SJSA1 (cell line): Measurements from ENCODE around the gene IQSEC1. TPM values are rescaled to one million over a fixed set of nuclear protein-coding genes. Genes with fewer than 3 reads are reported as not detected.

Source experiments
- DNase-seq, 2 experiments: peaks; one replicate each; pipeline ENCODE4 v3.0.0-alpha.2; 2015 to 2020; ENCODE audit warnings: low spot score in 2 of 2, low read depth in 1 of 2
- H3K27ac ChIP-seq: fragments of 250-450 bp; sonication (Bioruptor Pico); 2 replicates; pipeline ENCODE4 v1.5.1; 2020; ENCODE audit warnings: mild to moderate bottlenecking, moderate library complexity
- H3K27me3 ChIP-seq: fragments of 250-450 bp; sonication (Bioruptor Pico); replicated peaks from 2 replicates; pipeline ENCODE4 v1.5.1; 2020; ENCODE audit warnings: mild to moderate bottlenecking, moderate library complexity
- H3K36me3 ChIP-seq: fragments of 250-450 bp; sonication (Bioruptor Pico); 2 replicates; pipeline ENCODE4 v1.5.1; 2020; ENCODE audit warnings: mild to moderate bottlenecking
- H3K4me1 ChIP-seq: fragments of 250-450 bp; sonication (Bioruptor Pico); replicated peaks from 2 replicates; pipeline ENCODE4 v1.6.1; 2021; ENCODE audit warnings: mild to moderate bottlenecking
- H3K4me3 ChIP-seq: fragments of 250-450 bp; sonication (Bioruptor Pico); 2 replicates; pipeline ENCODE4 v1.5.1; 2020; ENCODE audit warnings: mild to moderate bottlenecking
- H3K9me3 ChIP-seq: fragments of 250-450 bp; sonication (Bioruptor Pico); replicated peaks from 2 replicates; pipeline ENCODE4 v1.5.1; 2020; ENCODE audit warnings: mild to moderate bottlenecking
- total RNA-seq: library from RNA; depleted of rRNA; stranded (reverse); fragments of >200 nt; shearing (Covaris generic); gene quantifications from 2 replicates; pipeline ENCODE4 v1.2.3, GENCODE V29; 2014

Gene IQSEC1
- total RNA-seq, 1 experiment from 2014 or later = 6.5 TPM

- Histone ChIP-seq H3K27me3 (0 out of 2 replicates have a peak, but pooled peaks cover 7% of the 10 kb centered on the region), H3K27ac (no peak overlapping the region), H3K4me3 (no peak overlapping the region), H3K4me1 (no peaks in the 10 kb centered on the region), H3K9me3 (no peaks in the 10 kb centered on the region), H3K36me3 (no peaks in the 10 kb centered on the region)
- DNase-seq = no peak
Measured at GRCh38 chr3:13016083-13016720, 57.0 kb downstream of the IQSEC1 start.

DNA sequence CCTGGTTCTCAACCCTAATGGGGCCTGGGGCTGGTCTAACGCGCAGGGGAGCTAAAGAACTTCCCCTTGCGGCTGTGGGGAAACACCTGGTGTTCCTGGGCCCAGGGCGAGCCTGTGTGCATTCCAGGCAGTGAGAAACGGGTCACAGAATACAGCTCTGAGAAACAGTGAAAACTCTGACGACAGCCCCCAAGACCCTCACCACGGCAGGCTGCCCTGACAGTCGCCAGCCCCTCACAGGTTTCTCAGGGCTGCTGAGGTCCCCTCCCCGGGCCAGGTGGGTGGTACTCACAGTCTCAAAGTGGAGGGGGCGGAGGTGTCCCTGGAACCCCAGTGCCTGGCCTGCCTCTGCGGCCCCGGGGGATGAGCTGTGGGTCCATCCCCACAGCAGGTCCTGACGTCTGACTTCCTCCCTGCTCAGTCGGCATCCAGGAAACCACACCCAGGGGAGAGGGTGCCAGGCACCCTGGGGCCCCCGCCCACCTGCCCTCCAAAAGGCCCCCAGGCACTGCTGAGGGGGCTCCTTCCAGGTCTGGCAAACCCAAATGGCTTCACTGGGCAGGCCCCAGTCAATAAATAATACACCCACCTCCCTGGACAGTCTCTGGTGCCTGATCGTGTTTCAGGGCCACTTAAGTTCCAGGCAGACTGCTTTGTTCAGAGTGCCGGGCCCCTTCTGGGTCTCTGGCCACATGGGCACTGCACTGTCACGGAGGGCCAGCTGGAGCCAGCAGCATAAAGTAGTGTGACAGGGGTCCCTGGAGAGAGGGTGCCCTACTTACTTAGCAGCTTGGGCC, 57.7 kb downstream of the IQSEC1 start:
- Histone ChIP-seq H3K27ac (no peak overlapping the region), H3K27me3 (0 out of 2 replicates have a peak, but pooled peaks cover 7% of the 10 kb centered on the region), H3K4me1 (no peaks in the 10 kb centered on the region), H3K9me3 (no peaks in the 10 kb centered on the region), H3K4me3 (no peak overlapping the region), H3K36me3 (no peaks in the 10 kb centered on the region)
- no peak for DNase-seq

DNA sequence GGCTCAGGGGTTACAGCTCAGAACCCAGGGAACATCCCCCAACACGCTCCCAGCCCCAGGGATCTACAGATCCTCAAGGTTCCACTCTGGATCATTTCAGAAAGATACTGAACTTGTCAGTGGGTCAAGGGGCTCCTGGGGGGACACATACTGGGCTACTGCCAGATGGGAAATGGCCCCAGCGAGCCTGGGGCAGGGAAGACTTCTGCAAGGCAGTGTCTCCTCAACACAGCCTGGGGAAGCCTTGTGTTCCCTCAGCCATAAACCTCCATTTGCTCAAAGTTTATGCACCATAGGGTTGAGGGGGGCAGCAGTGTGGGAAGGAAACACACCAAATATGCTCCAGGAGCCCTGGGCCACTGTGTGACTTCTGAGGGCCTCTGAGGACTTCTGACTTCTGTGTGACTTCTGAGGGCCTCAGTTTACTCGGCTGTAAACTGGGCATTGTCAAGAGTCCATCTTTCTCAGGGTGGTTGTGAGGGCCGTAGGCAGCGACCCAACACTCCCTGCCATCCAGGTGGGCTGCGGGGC, 58.4 kb downstream of the IQSEC1 start:
- Histone ChIP-seq H3K9me3 (no peaks in the 10 kb centered on the region), H3K36me3 (no peaks in the 10 kb centered on the region), H3K27me3 (0 out of 2 replicates have a peak, but pooled peaks cover 7% of the 10 kb centered on the region), H3K4me1 (no peaks in the 10 kb centered on the region), H3K4me3 (no peak overlapping the region), H3K27ac (no peak overlapping the region)
- DNase-seq = no peak

GRCh38 chr3:13013994-13014754, 59.1 kb downstream of the IQSEC1 start:
- Histone ChIP-seq H3K36me3 (no peaks in the 10 kb centered on the region), H3K27ac (no peak overlapping the region), H3K4me3 (no peak overlapping the region), H3K27me3 (0 out of 2 replicates have a peak, but pooled peaks cover 4% of the 10 kb centered on the region), H3K9me3 (no peaks in the 10 kb centered on the region), H3K4me1 (no peaks in the 10 kb centered on the region)
- DNase-seq = no peak

DNA sequence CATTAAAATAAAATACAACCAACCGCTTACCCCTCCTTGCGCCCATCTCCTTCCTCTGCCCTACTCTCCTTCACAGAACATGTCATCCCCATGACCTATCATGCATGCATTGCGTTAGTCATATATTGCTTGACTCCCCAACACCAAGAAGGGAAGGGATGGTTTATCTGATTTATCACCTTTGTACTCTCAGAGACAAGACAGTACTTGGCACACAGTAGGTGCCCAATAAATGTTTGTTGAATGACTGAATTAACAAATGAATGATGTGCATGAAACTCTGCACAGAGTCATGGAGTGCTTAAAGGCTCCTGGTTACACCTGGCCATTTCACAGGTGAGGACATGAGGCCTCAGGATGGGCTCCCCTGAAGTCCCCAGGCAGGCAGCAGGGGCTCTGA, 59.7 kb downstream of the IQSEC1 start:
- DNase-seq = no peak
- no peak overlapping the region for H3K4me3 ChIP-seq
- no peak overlapping the region for H3K27ac ChIP-seq
- no peaks in the 10 kb centered on the region for H3K27me3 ChIP-seq
- H3K9me3 ChIP-seq = no peaks in the 10 kb centered on the region
- no peaks in the 10 kb centered on the region for H3K4me1 ChIP-seq
- H3K36me3 ChIP-seq = no peaks in the 10 kb centered on the region

DNA sequence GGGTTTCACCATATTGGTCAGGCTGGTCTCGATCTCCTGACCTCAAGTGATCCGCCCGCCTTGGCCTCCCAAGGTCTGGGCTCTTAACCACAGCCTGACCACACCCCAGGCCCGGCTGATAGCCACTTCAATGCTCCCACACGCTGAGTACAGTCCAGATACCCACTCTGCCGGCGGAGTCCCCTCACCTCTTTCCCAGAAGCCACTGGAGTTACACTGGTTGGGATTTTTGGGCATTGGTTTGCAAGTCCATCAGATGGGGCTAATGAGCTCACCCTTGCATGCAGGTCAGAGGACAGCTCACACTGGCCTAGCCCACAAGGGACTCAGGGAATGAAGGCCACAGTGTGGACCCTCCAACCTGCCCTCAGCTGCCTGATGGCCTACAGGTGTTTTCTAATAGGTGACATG, 60.1 kb downstream of the IQSEC1 start:
- Histone ChIP-seq H3K36me3 (no peaks in the 10 kb centered on the region), H3K9me3 (no peaks in the 10 kb centered on the region), H3K27ac (no peak overlapping the region), H3K4me3 (no peak overlapping the region), H3K4me1 (no peaks in the 10 kb centered on the region), H3K27me3 (no peaks in the 10 kb centered on the region)
- no peak for DNase-seq

GRCh38 chr3:13012221-13012691, 61.0 kb downstream of the IQSEC1 start:
- DNase-seq = no peak
- Histone ChIP-seq H3K27me3 (no peaks in the 10 kb centered on the region), H3K36me3 (no peaks in the 10 kb centered on the region), H3K27ac (no peak overlapping the region), H3K4me3 (no peak overlapping the region), H3K9me3 (no peaks in the 10 kb centered on the region), H3K4me1 (no peaks in the 10 kb centered on the region)

DNA sequence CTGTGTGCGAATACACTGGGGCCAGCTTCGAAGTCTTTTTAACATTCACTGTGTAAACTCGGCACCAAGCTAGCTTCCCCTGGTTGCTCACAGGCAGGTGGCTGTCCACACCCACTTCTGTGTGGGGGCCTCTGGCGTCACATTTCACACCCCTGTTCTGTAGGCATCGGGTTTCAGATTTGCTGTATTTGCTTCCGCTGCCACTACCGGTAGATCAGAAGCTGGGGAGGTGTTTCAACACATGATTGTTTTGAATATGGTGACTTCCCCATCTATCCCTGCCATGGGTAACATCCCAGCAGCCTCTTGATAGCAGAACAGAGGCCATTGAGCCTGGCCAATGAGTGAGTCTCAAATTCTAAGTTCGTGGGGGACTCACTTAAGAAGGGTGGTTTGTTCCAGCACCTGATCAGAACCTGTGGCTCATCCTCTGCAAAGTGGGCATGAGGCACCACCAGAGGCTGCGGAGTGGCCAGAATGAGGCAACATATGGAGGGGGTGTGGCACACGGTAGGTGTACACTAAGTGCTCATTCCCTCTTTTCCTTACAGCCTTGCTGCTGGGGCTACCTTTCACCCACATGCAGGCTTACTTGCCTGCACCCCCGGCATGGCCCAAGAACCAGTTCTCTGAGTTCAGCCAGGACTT, 61.5 kb downstream of the IQSEC1 start:
- Histone ChIP-seq H3K27me3 (no peaks in the 10 kb centered on the region), H3K4me1 (no peaks in the 10 kb centered on the region), H3K36me3 (no peaks in the 10 kb centered on the region), H3K9me3 (no peaks in the 10 kb centered on the region), H3K27ac (no peak overlapping the region), H3K4me3 (no peak overlapping the region)
- DNase-seq = no peak

GRCh38 chr3:13010780-13011572, 62.3 kb downstream of the IQSEC1 start:
- Histone ChIP-seq H3K27ac (no peak overlapping the region), H3K4me3 (no peak overlapping the region), H3K36me3 (no peaks in the 10 kb centered on the region), H3K27me3 (no peaks in the 10 kb centered on the region), H3K4me1 (no peaks in the 10 kb centered on the region), H3K9me3 (no peaks in the 10 kb centered on the region)
- DNase-seq = no peak

DNA sequence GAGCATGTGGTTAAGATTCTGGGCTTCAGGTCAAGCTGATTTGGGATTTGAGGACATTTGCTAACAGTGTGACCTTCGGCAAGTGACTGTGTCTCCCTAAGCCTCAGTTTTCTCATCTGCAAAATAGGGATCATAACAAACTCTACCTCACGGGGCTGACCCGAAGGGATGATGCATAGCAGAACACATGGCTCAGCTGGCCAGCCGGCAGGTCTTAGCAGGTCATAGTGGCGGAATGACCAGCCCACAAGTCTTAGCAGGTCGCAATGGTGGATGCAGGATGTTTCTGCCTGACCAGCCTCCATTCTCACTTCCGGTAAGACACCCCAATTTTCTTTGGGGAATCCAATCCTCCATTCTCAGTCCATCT, 63.3 kb downstream of the IQSEC1 start:
- DNase-seq = no peak
- Histone ChIP-seq H3K27ac (no peak overlapping the region), H3K27me3 (no peaks in the 10 kb centered on the region), H3K4me1 (no peaks in the 10 kb centered on the region), H3K9me3 (no peaks in the 10 kb centered on the region), H3K4me3 (no peak overlapping the region), H3K36me3 (no peaks in the 10 kb centered on the region)

GRCh38 chr3:13009132-13009945, 63.9 kb downstream of the IQSEC1 start:
- Histone ChIP-seq H3K36me3 (no peaks in the 10 kb centered on the region), H3K9me3 (no peaks in the 10 kb centered on the region), H3K4me3 (no peak overlapping the region), H3K4me1 (no peaks in the 10 kb centered on the region), H3K27ac (no peak overlapping the region), H3K27me3 (no peaks in the 10 kb centered on the region)
- no peak for DNase-seq
